GM18867 (cell line): ENCODE data around the gene BTG1.

Experiments used
- ATAC-seq: cut with Tn5 transposase; IDR thresholded peaks from one replicate; pipeline ENCODE4 v1.9.1; 2021; ENCODE audit warnings: mild to moderate bottlenecking, moderate library complexity; ENCODE audit not compliant: unreplicated experiment

Gene BTG1

GRCh38 chr12:92134638-92135274, 10.9 kb downstream of the BTG1 start:
- no peak for ATAC-seq

- peak; percentile 30 for ATAC-seq
These were observed 11.6 kb downstream of the BTG1 start for GRCh38 chr12:92133795-92134637.

GRCh38 chr12:92133171-92133570, 12.5 kb downstream of the BTG1 start:
- ATAC-seq, result peak; percentile 19

GRCh38 chr12:92132288-92132687, 13.4 kb downstream of the BTG1 start:
- no peak for ATAC-seq

GRCh38 chr12:92130999-92131398, 14.6 kb downstream of the BTG1 start:
- no peak for ATAC-seq

GRCh38 chr12:92129609-92130008, 16.0 kb downstream of the BTG1 start:
- no peak for ATAC-seq

GRCh38 chr12:92128612-92129011, 17.0 kb downstream of the BTG1 start:
- ATAC-seq, result no peak

GRCh38 chr12:92124689-92125029, 21.0 kb downstream of the BTG1 start:
- ATAC-seq, result peak; percentile 30

GRCh38 chr12:92123780-92124688, 21.6 kb downstream of the BTG1 start:
- peak; percentile 47 for ATAC-seq

- no peak for ATAC-seq
These were observed 22.5 kb downstream of the BTG1 start for GRCh38 chr12:92122941-92123779.

- no peak for ATAC-seq
These were observed 23.8 kb downstream of the BTG1 start for GRCh38 chr12:92121826-92122225.

GRCh38 chr12:92118826-92119536, 26.7 kb downstream of the BTG1 start:
- ATAC-seq, result no peak

- ATAC-seq, result no peak
These were observed 30.8 kb downstream of the BTG1 start for GRCh38 chr12:92114834-92115233.

GRCh38 chr12:92111256-92111655, 34.4 kb downstream of the BTG1 start:
- ATAC-seq, result peak; percentile 83

GRCh38 chr12:92110083-92110640, 35.5 kb downstream of the BTG1 start:
- no peak for ATAC-seq

GRCh38 chr12:92109613-92110012, 36.0 kb downstream of the BTG1 start:
- no peak for ATAC-seq

- no peak for ATAC-seq
These were observed 37.0 kb downstream of the BTG1 start for GRCh38 chr12:92108651-92109050.

GRCh38 chr12:92107621-92108131, 38.0 kb downstream of the BTG1 start:
- no peak for ATAC-seq

- no peak for ATAC-seq
These were observed 38.6 kb downstream of the BTG1 start for GRCh38 chr12:92107094-92107493.
